Dermis microvascular lymphatic vessel endothelial cell (primary cell): ENCODE measurements around the gene SMARCD1. TPM values are rescaled to one million over a fixed set of nuclear protein-coding genes. Genes with fewer than 3 reads are reported as not detected.
"Not testable (repeated sequence)": the region's sequence is repeated elsewhere in the genome, so short reads cannot be mapped to it uniquely, and the experiment has no call there.

ENCODE experiments used
- DNase-seq, 2 donors: peaks; one replicate each; pipeline versions ENCODE4 v3.0.0 to v3.0.0-alpha.2; 2010; ENCODE audit warnings: low read depth in 2 of 2
- total RNA-seq: library from RNA; depleted of rRNA; stranded (reverse); fragments of >200 nt; gene quantifications from 2 replicates; pipeline ENCODE4 v1.2.1, GENCODE V29; 2014

The SMARCD1 gene
- total RNA-seq, 1 donor from 2014 or later: 46.6 TPM

DNA sequence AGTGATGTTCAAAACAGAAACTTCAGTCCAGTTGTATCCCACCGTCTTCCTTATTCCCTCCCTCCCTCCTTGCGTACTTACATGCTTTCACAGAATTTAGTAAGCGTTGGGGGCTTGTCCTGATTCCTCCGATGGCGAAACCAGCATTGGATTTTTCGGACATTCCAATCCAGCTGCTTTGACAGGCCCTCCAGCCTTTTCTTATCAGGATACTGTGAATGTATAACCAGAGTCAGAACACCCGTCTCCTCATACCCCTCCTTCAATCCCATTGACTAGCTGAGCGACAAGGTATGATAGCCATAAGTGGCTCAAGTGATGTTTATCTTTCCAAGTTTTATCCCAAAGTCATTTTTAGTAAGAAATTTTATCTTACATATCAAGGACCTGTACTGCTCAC, 57.9 kb downstream of the SMARCD1 start:
- no peak for DNase-seq

DNA sequence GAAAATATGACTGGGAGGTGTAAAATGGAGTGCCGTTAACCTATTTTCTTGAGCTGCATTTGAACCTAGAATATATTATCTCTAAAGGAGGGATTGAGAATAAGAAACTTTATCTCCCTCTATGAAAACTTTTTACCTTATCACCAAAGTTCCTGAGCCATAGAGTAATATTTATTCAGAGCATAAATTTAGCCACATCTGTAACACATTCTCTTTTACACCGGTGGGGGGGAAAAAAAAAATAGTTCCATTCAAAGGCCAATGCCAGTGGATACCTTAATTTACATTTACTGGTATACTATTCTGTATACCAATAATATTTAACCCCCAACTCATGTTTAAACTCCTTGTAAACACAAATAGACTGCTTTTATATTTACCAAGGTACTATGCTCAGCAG, 60.3 kb downstream of the SMARCD1 start:
- no peak for DNase-seq

GRCh38 chr12:50147281-50147680, 62.1 kb downstream of the SMARCD1 start:
- no peak for DNase-seq

- not testable (repeated sequence) for DNase-seq
Observed at GRCh38 chr12:50148011-50148410, 62.9 kb downstream of the SMARCD1 start.

GRCh38 chr12:50149311-50149710, 64.2 kb downstream of the SMARCD1 start:
- DNase-seq: no peak

Other genes starting within 250 kb of the SMARCD1 start
- 1.8 and 3.2 TPM in 2 replicates for gene BCDIN3D, start 242.2 kb upstream of the SMARCD1 start, total RNA-seq
- gene FAIM2, start 181.4 kb upstream of the SMARCD1 start, total RNA-seq: not detected in 2 replicates
- not detected in 2 replicates for gene AQP2, start 134.6 kb upstream of the SMARCD1 start, total RNA-seq
- gene AQP5, start 123.5 kb upstream of the SMARCD1 start, total RNA-seq: under 0.01 TPM in 1 of 2 replicates, not detected in the other
- gene AQP6, start 112.4 kb upstream of the SMARCD1 start, total RNA-seq: not detected in 2 replicates
- 14.8 and 35.8 TPM in 2 replicates for gene RACGAP1, start 59.8 kb upstream of the SMARCD1 start, total RNA-seq
- gene ASIC1, start 27.7 kb upstream of the SMARCD1 start, total RNA-seq: under 0.01 TPM in 1 of 2 replicates, not detected in the other
- gene GPD1, start 18.7 kb downstream of the SMARCD1 start, total RNA-seq: under 0.01 TPM in 1 of 2 replicates, not detected in the other
- gene COX14, start 26.9 kb downstream of the SMARCD1 start, total RNA-seq: 39.1 and 54.7 TPM in 2 replicates
- gene CERS5, start 82.0 kb downstream of the SMARCD1 start, total RNA-seq: 25.8 and 28.1 TPM in 2 replicates
- gene LIMA1, start 198.2 kb downstream of the SMARCD1 start, total RNA-seq: 19.7 and 30.9 TPM in 2 replicates